Hepatocyte (in vitro differentiated cells): ENCODE data around the gene MORN5. TPM values are rescaled to one million over a fixed set of nuclear protein-coding genes. Genes with fewer than 3 reads are reported as not detected.

ENCODE experiments used
- DNase-seq: peaks from one replicate; pipeline ENCODE4 v3.0.0-alpha.2; 2016; ENCODE audit warnings: low spot score
- H2AFZ ChIP-seq: fragments of 200-600 bp; sonication (generic); 2 replicates; pipeline ENCODE4 v1.6.0; 2016; ENCODE audit warnings: antibody characterized with exemption, mild to moderate bottlenecking
- H3K27ac ChIP-seq: fragments of 200-600 bp; sonication (generic); 2 replicates; pipeline ENCODE4 v1.5.1; 2016; ENCODE audit warnings: mild to moderate bottlenecking
- H3K27me3 ChIP-seq: fragments of 200-600 bp; sonication (generic); 2 replicates; pipeline ENCODE4 v1.6.1; 2016
- H3K36me3 ChIP-seq: fragments of 200-600 bp; sonication (generic); replicated peaks from 2 replicates; pipeline ENCODE4 v1.5.1; 2016; ENCODE audit warnings: low read depth; ENCODE audit not compliant: insufficient read depth
- H3K4me1 ChIP-seq: fragments of 200-600 bp; sonication (generic); 2 replicates; pipeline ENCODE4 v1.5.1; 2016; ENCODE audit warnings: mild to moderate bottlenecking, moderate library complexity; ENCODE audit not compliant: insufficient read depth
- H3K4me2 ChIP-seq: fragments of 200-600 bp; sonication (generic); 2 replicates; pipeline ENCODE4 v1.6.0; 2016
- H3K4me3 ChIP-seq: fragments of 200-600 bp; sonication (generic); 2 replicates; pipeline ENCODE4 v1.5.1; 2016; ENCODE audit warnings: mild to moderate bottlenecking
- H3K79me2 ChIP-seq: fragments of 200-600 bp; sonication (generic); 2 replicates; pipeline ENCODE4 v1.6.0; 2017; ENCODE audit warnings: mild to moderate bottlenecking
- H3K9me2 ChIP-seq: fragments of 200-600 bp; sonication (generic); replicated peaks from 2 replicates; pipeline ENCODE4 v1.6.0; 2017; ENCODE audit warnings: mild to moderate bottlenecking; ENCODE audit not compliant: insufficient read depth
- H3K9me3 ChIP-seq: fragments of 200-600 bp; sonication (generic); 2 replicates; pipeline ENCODE4 v1.5.1; 2016; ENCODE audit warnings: low read depth, mild to moderate bottlenecking
- H4K20me1 ChIP-seq: fragments of 200-600 bp; sonication (generic); 2 replicates; pipeline ENCODE4 v1.6.0; 2016; ENCODE audit warnings: mild to moderate bottlenecking; ENCODE audit not compliant: insufficient read depth, poor library complexity, severe bottlenecking
- EZH2 ChIP-seq: fragments of 200-600 bp; sonication (generic); IDR thresholded peaks from 2 replicates; pipeline ENCODE4 v1.6.1; 2016; ENCODE audit warnings: antibody characterized with exemption, mild to moderate bottlenecking, borderline replicate concordance
- EZH2phosphoT487 ChIP-seq: fragments of 200-600 bp; sonication (generic); IDR thresholded peaks from one replicate; pipeline ENCODE4 v1.6.1; 2018; ENCODE audit warnings: antibody characterized with exemption, mild to moderate bottlenecking, low read depth, moderate library complexity; ENCODE audit not compliant: unreplicated experiment, severe bottlenecking
- WGBS: methylation state at CpG from one replicate; pipeline ENCODE4 v1.1.6; 2016; ENCODE audit warnings: low lambda C conversion rate; ENCODE audit errors: missing lambda C conversion rate; 5-methylcytosine and 5-hydroxymethylcytosine counted together
- polyA plus RNA-seq: library from polyadenylated mRNA; unstranded; fragments of >200 nt; fragmentation: Nextera tagmentation; extraction: Ambion mirVana; gene quantifications from 2 replicates; pipeline ENCODE4 v1.2.1, GENCODE V29; 2016
- total RNA-seq: library from RNA; depleted of rRNA; stranded (reverse); fragments of >200 nt; gene quantifications from 2 replicates; pipeline ENCODE4 v1.2.3, GENCODE V29; 2014
- TF ChIP-seq, protein P1 (sequence below): fragments of 200-600 bp; sonication (generic); IDR thresholded peaks from 2 replicates; pipeline ENCODE4 v1.5.1; 2016; ENCODE audit warnings: antibody characterized with exemption, mild to moderate bottlenecking; ENCODE audit not compliant: poor library complexity

Gene MORN5
- total and polyA plus RNA-seq, 2 experiments from 2014 or later: 0.95 TPM; not detected in 1

DNA sequence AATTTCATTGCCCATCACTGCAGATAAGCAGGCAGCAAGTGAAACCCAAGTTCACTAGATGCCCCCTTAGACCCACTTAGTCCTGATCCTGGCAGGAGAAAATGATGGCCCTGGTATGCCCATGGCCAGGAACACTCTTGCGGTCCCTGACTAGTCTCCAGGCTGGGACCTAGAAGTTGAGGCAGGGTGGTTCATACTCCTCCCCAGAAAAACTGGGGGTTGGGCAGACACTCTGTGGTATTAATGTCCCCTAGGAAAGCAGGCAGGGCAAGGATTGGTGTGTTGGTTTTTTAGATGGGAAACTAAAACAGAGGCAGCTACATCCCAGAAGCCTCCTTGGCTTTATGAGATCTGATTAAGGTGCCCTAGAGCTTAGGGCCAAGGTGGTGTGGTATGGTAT is 56.0 kb downstream of the MORN5 start:
- TF ChIP-seq, protein P1, sequence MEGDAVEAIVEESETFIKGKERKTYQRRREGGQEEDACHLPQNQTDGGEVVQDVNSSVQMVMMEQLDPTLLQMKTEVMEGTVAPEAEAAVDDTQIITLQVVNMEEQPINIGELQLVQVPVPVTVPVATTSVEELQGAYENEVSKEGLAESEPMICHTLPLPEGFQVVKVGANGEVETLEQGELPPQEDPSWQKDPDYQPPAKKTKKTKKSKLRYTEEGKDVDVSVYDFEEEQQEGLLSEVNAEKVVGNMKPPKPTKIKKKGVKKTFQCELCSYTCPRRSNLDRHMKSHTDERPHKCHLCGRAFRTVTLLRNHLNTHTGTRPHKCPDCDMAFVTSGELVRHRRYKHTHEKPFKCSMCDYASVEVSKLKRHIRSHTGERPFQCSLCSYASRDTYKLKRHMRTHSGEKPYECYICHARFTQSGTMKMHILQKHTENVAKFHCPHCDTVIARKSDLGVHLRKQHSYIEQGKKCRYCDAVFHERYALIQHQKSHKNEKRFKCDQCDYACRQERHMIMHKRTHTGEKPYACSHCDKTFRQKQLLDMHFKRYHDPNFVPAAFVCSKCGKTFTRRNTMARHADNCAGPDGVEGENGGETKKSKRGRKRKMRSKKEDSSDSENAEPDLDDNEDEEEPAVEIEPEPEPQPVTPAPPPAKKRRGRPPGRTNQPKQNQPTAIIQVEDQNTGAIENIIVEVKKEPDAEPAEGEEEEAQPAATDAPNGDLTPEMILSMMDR: no peak
- TF ChIP-seq EZH2phosphoT487 (no peak), EZH2 (no peak)
- no peak overlapping the region for H2AFZ ChIP-seq

DNA sequence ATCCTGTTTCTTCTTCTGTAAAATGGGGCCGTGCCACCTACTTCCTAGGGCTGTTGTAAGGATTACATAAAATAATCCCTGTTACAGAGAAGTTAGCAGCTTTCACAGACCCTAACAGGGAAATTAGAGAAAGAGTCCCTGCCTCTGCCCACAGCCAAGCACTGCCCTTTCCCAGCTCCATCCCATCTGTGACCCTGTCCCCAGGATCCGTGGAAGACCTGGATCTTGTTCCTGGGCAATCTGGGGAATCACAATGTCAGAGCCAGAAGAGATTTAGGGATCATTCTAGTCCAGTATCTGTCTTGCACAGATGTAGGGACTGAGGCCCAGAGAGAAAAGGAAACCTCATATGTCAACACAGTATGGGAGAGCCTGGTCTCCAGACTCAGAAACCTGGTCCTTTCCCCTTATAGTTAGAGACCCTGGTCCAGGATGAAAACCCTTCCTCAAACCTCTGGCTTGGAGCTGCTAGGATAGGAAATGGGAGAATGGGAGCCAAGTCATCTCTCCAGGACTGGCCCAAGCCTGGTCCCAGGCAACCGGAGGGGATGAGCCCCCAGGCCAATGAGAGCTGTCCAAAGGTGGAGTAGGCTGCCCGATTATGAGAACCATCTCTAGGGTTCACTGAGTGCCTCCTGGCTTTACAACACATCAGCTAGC is 56.6 kb downstream of the MORN5 start:
- Histone ChIP-seq H2AFZ (no peak overlapping the region), H3K4me1 (peaks cover 26% of the 10 kb centered on the region), H3K9me2 (no peaks in the 10 kb centered on the region), H3K36me3 (no peaks in the 10 kb centered on the region), H3K27ac (no peak overlapping the region), H3K27me3 (peaks cover 100% of the 10 kb centered on the region), H3K9me3 (no peaks in the 10 kb centered on the region), H3K4me3 (no peak overlapping the region), H4K20me1 (no peaks in the 10 kb centered on the region), H3K79me2 (no peaks in the 10 kb centered on the region), H3K4me2 (no peak overlapping the region)
- DNase-seq: no peak
- 68% methylated on average over 4 of the region's 4 CpGs for WGBS
- TF ChIP-seq EZH2phosphoT487 (no peak), EZH2 (no peak)
- TF ChIP-seq, protein P1: no peak

More for the DNA sequence above, 56.0 kb downstream of the MORN5 start:
- Histone ChIP-seq H3K36me3 (no peaks in the 10 kb centered on the region), H3K79me2 (no peaks in the 10 kb centered on the region), H4K20me1 (no peaks in the 10 kb centered on the region), H3K4me1 (peaks cover 26% of the 10 kb centered on the region), H3K9me3 (no peaks in the 10 kb centered on the region), H3K4me3 (no peak overlapping the region), H3K9me2 (no peaks in the 10 kb centered on the region), H3K4me2 (no peak overlapping the region), H3K27me3 (peaks cover 100% of the 10 kb centered on the region), H3K27ac (no peak overlapping the region)
- no peak for DNase-seq
- WGBS: 94% methylated on average over 1 of the region's 1 CpG

DNA sequence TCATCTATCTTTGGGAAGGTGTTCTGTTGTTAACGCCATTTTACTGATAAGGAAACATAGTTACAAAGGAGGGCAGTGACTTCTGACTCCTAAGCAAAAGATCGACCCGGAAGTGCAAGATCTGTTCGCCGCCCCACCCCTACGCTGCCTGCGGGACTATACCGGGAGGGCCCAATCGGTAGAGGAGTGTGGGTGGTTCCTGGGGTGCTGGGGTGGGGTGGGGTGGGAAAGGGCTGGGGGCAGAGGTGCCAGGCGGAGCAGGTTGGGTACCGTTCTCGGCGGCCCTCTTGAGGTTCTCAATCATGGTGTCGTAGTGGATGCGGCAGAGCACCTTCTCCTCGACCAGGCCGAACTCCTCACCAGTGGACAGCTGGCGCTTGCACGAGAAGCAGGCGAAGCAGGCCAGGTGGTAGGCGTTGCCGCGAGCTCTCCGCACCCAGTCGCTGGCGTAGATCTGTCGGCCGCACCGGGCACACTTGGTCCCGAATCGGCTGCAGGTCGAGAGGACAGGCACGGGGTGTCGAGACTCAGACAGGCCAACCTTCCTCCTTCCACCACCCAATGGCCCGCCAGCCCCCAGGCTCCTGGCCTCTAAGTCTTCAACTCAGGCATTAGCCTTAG is 57.2 kb downstream of the MORN5 start:
- Histone ChIP-seq H3K79me2 (no peaks in the 10 kb centered on the region), H3K27ac (no peak overlapping the region), H3K36me3 (no peaks in the 10 kb centered on the region), H2AFZ (no peak overlapping the region), H4K20me1 (no peaks in the 10 kb centered on the region), H3K4me1 (peaks cover 26% of the 10 kb centered on the region), H3K9me3 (no peaks in the 10 kb centered on the region), H3K27me3 (peaks cover 100% of the 10 kb centered on the region), H3K9me2 (no peaks in the 10 kb centered on the region), H3K4me2 (no peak overlapping the region), H3K4me3 (no peak overlapping the region)
- no peak for DNase-seq
- WGBS: 70% methylated on average over 27 of the region's 35 CpGs
- TF ChIP-seq, protein P1: no peak
- TF ChIP-seq EZH2phosphoT487: no peak
- peak; percentile 36 for TF ChIP-seq EZH2
